Left lobe of liver (tissue), 2 donors: ENCODE measurements around the gene IL1RAPL1. TPM values are rescaled to one million over a fixed set of nuclear protein-coding genes. Genes with fewer than 3 reads are reported as not detected.

Source experiments
- ATAC-seq: fragments of 200-7000 bp; cut with Tn5 transposase; one replicate; pipeline ENCODE4 v1.9.1; 2020; ENCODE audit warnings: mild to moderate bottlenecking, moderate library complexity
- DNase-seq: peaks from one replicate; pipeline ENCODE4 v3.0.0-alpha.2; 2020; ENCODE audit warnings: low spot score
- total RNA-seq: library from RNA; stranded (reverse); gene quantifications from one replicate; pipeline ENCODE4 v1.2.1, GENCODE V29; 2021
- donor health status: DM: no; HTN: no; CAD: no; lungs with moderate emphysema.
- donor health status: DM: no; HTN: yes; CAD: no.

IL1RAPL1 gene
- total RNA-seq, 1 donor from 2014 or later, result not detected

- DNase-seq, result no peak
- no peak for ATAC-seq
These were observed 1017.1 kb downstream of the IL1RAPL1 start for GRCh38 chrX:29604381-29604780.

- DNase-seq (no peak), ATAC-seq (peak; percentile 38)
These were observed 1030.0 kb downstream of the IL1RAPL1 start for GRCh38 chrX:29617276-29617675.

GRCh38 chrX:29617725-29618124 lies 1030.5 kb downstream of the IL1RAPL1 start:
- DNase-seq, result no peak
- peak; percentile 83 for ATAC-seq

- ATAC-seq (no peak), DNase-seq (no peak)
These were observed 1040.6 kb downstream of the IL1RAPL1 start for GRCh38 chrX:29627833-29628232.

GRCh38 chrX:29634516-29634915 lies 1047.3 kb downstream of the IL1RAPL1 start:
- no peak for ATAC-seq
- no peak for DNase-seq

- ATAC-seq (no peak), DNase-seq (no peak)
These were observed 1049.1 kb downstream of the IL1RAPL1 start for GRCh38 chrX:29636331-29636730.

- no peak for DNase-seq
- ATAC-seq, result no peak
These were observed 1052.9 kb downstream of the IL1RAPL1 start for GRCh38 chrX:29640106-29640505.

GRCh38 chrX:29641461-29641860 lies 1054.2 kb downstream of the IL1RAPL1 start:
- no peak for DNase-seq
- ATAC-seq, result no peak

- DNase-seq, result no peak
- no peak for ATAC-seq
These were observed 1055.9 kb downstream of the IL1RAPL1 start for GRCh38 chrX:29643181-29643580.

- ATAC-seq, result no peak
- DNase-seq, result no peak
These were observed 1060.9 kb downstream of the IL1RAPL1 start for GRCh38 chrX:29648161-29648560.

GRCh38 chrX:29652484-29652883 lies 1065.2 kb downstream of the IL1RAPL1 start:
- ATAC-seq, result no peak
- DNase-seq, result no peak

- ATAC-seq (no peak), DNase-seq (no peak)
These were observed 1066.5 kb downstream of the IL1RAPL1 start for GRCh38 chrX:29653721-29654120.

- ATAC-seq (no peak), DNase-seq (no peak)
These were observed 1072.7 kb downstream of the IL1RAPL1 start for GRCh38 chrX:29659911-29660310.

- no peak for ATAC-seq
- no peak for DNase-seq
These were observed 1074.0 kb downstream of the IL1RAPL1 start for GRCh38 chrX:29661290-29661689.

- DNase-seq (no peak), ATAC-seq (no peak)
These were observed 1074.9 kb downstream of the IL1RAPL1 start for GRCh38 chrX:29662101-29662500.

GRCh38 chrX:29662759-29663503 lies 1075.7 kb downstream of the IL1RAPL1 start:
- DNase-seq (no peak), ATAC-seq (no peak)

- no peak for ATAC-seq
- DNase-seq, result no peak
These were observed 1078.3 kb downstream of the IL1RAPL1 start for GRCh38 chrX:29665532-29665931.

- ATAC-seq (no peak), DNase-seq (no peak)
These were observed 1079.1 kb downstream of the IL1RAPL1 start for GRCh38 chrX:29666366-29666765.

GRCh38 chrX:29671421-29671820 lies 1084.2 kb downstream of the IL1RAPL1 start:
- ATAC-seq (no peak), DNase-seq (no peak)

- ATAC-seq (no peak), DNase-seq (no peak)
These were observed 1100.4 kb downstream of the IL1RAPL1 start for GRCh38 chrX:29687687-29688086.

- ATAC-seq (no peak), DNase-seq (no peak)
These were observed 1102.8 kb downstream of the IL1RAPL1 start for GRCh38 chrX:29690061-29690460.

GRCh38 chrX:29691044-29691443 lies 1103.8 kb downstream of the IL1RAPL1 start:
- ATAC-seq, result no peak
- no peak for DNase-seq

GRCh38 chrX:29693912-29694311 lies 1106.7 kb downstream of the IL1RAPL1 start:
- DNase-seq, result no peak
- ATAC-seq, result no peak
